MCF 10A (cell line): Measurements from ENCODE around the gene RFX2. TPM values are rescaled to one million over a fixed set of nuclear protein-coding genes. Genes with fewer than 3 reads are reported as not detected.

Experiments used
- BruUV-seq: library from RNA; stranded (reverse); fragments of 400-500 nt; replicated peaks from 2 replicates; lab custom pipeline; 2021; lab: Mats Ljungman, UMichigan
- CTCF ChIA-PET: fragments of 300-600 bp; sonication (Branson Sonifier 250); formaldehyde crosslinking; extraction: SDS; loops from one replicate; lab custom pipeline; 2021; ENCODE audit warnings: antibody characterized with exemption, inconsistent platforms; lab: Yijun Ruan, JAX
- POLR2A ChIA-PET: fragments of 300-600, 350-650 bp; sonication (Branson Sonifier 250); formaldehyde crosslinking; extraction: SDS; loops from one replicate; lab custom pipeline; 2020; ENCODE audit warnings: antibody characterized with exemption, inconsistent platforms; lab: Yijun Ruan, JAX
- DNase-seq: peaks from one replicate; pipeline ENCODE4 v3.0.0-alpha.2; 2018; ENCODE audit not compliant: unreplicated experiment
- H3K27ac Mint-ChIP-seq: one replicate; pipeline ENCODE4 v1.8.0; 2022; ENCODE audit warnings: mild to moderate bottlenecking, low read depth, mixed read lengths; ENCODE audit not compliant: unreplicated experiment
- H3K27me3 Mint-ChIP-seq: one replicate; pipeline ENCODE4 v1.8.0; 2022; ENCODE audit warnings: mixed read lengths; ENCODE audit not compliant: insufficient read depth, unreplicated experiment
- H3K36me3 Mint-ChIP-seq: one replicate; pipeline ENCODE4 v1.8.0; 2022; ENCODE audit warnings: mild to moderate bottlenecking, moderate library complexity, mixed read lengths; ENCODE audit not compliant: insufficient read depth, unreplicated experiment
- H3K4me1 Mint-ChIP-seq: one replicate; pipeline ENCODE4 v1.8.0; 2022; ENCODE audit warnings: mixed read lengths; ENCODE audit not compliant: insufficient read depth, unreplicated experiment
- H3K4me3 Mint-ChIP-seq: one replicate; pipeline ENCODE4 v1.8.0; 2022; ENCODE audit warnings: mild to moderate bottlenecking, moderate library complexity, mixed read lengths; ENCODE audit not compliant: unreplicated experiment
- H3K9me3 Mint-ChIP-seq: one replicate; pipeline ENCODE4 v1.8.0; 2022; ENCODE audit warnings: mixed read lengths; ENCODE audit not compliant: unreplicated experiment
- CTCF ChIP-seq: fragments of 200-600 bp; IDR thresholded peaks from one replicate; pipeline ENCODE4 v1.8.0; 2022; ENCODE audit warnings: antibody characterized with exemption, mild to moderate bottlenecking; ENCODE audit not compliant: unreplicated experiment
- intact Hi-C: fragments of 100-400 bp; cut with micrococcal nuclease; formaldehyde crosslinking; loops from 2 replicates; pipeline ENCODE4 v1.14.1; 2022
- total RNA-seq: library from RNA; stranded (reverse); gene quantifications from 2 replicates; pipeline ENCODE4 v1.2.3, GENCODE V29; 2022

RFX2 gene
- total RNA-seq, 1 experiment from 2014 or later = 9.9 TPM

DNA sequence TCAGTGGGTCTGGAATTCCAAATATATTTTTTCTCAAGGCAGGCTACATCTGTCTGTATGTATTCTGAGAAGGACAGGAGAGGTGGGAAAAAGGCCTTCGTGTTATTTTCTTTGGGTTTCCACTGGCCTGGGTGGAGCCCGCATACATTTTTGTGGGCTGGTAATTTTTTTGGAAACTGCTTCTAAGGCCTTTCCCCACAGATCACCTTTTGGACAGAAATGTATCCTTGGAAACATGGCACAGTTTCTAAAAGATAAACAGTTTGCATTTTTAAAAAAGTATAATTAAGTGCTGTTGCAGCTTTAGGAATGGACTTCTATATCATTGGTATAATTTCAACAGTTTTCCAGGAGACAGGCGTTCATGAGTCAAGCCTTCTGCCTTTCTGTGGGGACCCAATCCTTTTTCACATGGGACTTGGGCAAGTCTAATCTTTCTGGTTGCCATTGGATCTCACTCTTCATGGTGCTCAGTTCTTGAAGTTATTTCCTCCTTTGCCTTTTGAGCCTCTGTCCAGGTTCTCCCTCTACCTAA, 8.9 kb downstream of the RFX2 start:
- CTCF ChIA-PET = interaction anchor here (1.0 to 2.6 kb wide), 2 partner anchors 9 to 34 kb away, joined by 3 to 12 read pairs; no protein-coding TSS in a partner anchor
- H3K4me1 Mint-ChIP-seq = peaks cover 58% of the 10 kb centered on the region
- DNase-seq = no peak
- no TSS peak for BruUV-seq
- intact Hi-C loops = no loop called here
- H3K36me3 Mint-ChIP-seq = peaks cover 5% of the 10 kb centered on the region
- TF ChIP-seq CTCF = no peak
- H3K4me3 Mint-ChIP-seq = no peak overlapping the region
- H3K27me3 Mint-ChIP-seq = no peaks in the 10 kb centered on the region
- H3K27ac Mint-ChIP-seq = peak overlapping the region; percentile 97
- no peaks in the 10 kb centered on the region for H3K9me3 Mint-ChIP-seq
- POLR2A ChIA-PET = interaction anchor here (0.7 to 7.4 kb wide), 6 partner anchors 9 to 271 kb away, joined by 3 to 129 read pairs (median 29); no protein-coding TSS in a partner anchor

DNA sequence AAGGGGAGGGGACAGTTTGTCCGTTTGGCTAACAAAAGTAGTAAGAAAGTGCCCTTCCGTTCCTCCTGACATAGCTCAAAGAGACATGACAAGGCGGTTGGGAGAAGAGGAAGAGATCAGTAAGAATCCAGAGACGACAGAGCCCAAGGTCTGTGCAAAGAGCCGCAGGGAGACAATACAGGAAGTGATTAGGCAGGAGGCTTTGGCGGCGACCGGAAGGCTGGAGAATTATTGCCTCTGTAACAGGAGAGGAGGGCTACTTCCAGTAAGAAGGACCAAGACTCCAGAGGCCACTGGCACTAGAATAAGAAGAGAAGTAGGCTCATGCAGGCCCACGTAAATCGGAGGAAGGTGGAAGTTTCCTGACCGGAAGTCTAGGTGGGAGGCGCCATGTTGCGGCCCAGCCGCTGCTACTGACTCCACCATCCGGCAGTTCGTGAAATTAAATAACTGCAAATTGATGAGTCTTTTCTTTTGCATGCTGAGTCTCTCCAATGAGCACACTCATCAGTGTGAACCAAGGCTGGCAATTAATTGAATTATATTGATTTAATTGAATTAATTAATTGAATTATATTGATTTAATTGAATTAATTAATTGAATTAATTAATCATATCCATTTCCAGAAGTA, 9.9 kb downstream of the RFX2 start:
- peaks cover 5% of the 10 kb centered on the region for H3K36me3 Mint-ChIP-seq
- POLR2A ChIA-PET = interaction anchor here (1.3 to 7.4 kb wide), 6 partner anchors 8 to 43 kb away, joined by 4 to 129 read pairs (median 29); no protein-coding TSS in a partner anchor
- BruUV-seq = no TSS peak
- H3K27ac Mint-ChIP-seq = peak overlapping the region; percentile 97
- no peaks in the 10 kb centered on the region for H3K9me3 Mint-ChIP-seq
- intact Hi-C loops = no loop called here
- H3K4me1 Mint-ChIP-seq = peaks cover 55% of the 10 kb centered on the region
- no peaks in the 10 kb centered on the region for H3K27me3 Mint-ChIP-seq
- no peak overlapping the region for H3K4me3 Mint-ChIP-seq
- CTCF ChIA-PET = no interaction called here
- TF ChIP-seq CTCF = no peak
- DNase-seq = no peak

DNA sequence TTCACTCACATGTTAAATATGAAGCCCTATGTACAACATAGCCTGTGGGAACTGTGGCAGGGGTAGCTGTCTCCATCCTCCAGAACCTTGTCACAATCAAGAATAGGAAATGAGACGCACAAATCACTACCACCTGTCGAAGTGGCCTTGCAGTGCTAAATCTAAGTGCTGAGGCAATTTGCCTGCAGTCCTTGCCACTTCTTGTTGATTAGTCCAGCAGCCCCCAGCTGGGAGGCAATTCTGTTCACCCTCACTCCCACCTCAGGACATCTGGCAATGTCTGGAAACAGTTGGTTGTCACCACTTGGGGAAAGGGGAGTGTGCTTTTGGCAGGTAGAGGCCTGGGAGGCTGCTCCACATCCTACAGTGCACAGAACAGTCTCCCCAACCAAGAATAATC, 10.7 kb downstream of the RFX2 start:
- Mint-ChIP-seq H3K4me1 (peaks cover 47% of the 10 kb centered on the region), H3K4me3 (no peak overlapping the region), H3K9me3 (no peaks in the 10 kb centered on the region), H3K27me3 (no peaks in the 10 kb centered on the region), H3K27ac (no peak overlapping the region), H3K36me3 (peaks cover 2% of the 10 kb centered on the region)
- DNase-seq = no peak
- no peak for TF ChIP-seq CTCF
- POLR2A ChIA-PET = interaction anchor here (0.6 to 2.9 kb wide), 6 partner anchors 9 to 197 kb away, joined by 3 to 19 read pairs (median 4); partner anchors contain the start of gene NDUFA11
- intact Hi-C loops = no loop called here
- no TSS peak for BruUV-seq
- CTCF ChIA-PET = interaction anchor here (0.5 to 2.4 kb wide), 2 partner anchors 26 to 67 kb away, joined by 4 to 14 read pairs; no protein-coding TSS in a partner anchor

DNA sequence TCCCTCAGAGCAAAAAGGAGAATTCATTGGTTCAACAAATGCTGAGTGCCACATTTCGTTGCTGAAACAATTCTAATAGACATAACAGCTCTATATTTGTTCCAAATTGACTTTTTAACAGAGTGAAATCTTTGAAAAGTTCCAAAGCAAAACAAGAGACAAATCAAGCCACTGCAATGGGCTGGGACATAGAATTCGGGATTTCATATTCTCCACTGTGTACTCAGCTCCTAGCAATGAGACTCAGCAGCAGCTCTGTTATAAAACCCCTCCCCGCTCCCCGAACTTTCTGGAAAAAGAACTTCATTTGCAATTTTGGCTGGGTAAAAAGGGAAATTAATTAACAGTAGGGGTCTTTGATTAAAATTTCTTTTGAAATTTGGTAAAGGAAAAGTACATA, 11.3 kb downstream of the RFX2 start:
- H3K27me3 Mint-ChIP-seq = no peaks in the 10 kb centered on the region
- H3K4me3 Mint-ChIP-seq = no peak overlapping the region
- no TSS peak for BruUV-seq
- no peak for DNase-seq
- H3K27ac Mint-ChIP-seq = no peak overlapping the region
- H3K4me1 Mint-ChIP-seq = peaks cover 42% of the 10 kb centered on the region
- TF ChIP-seq CTCF = no peak
- H3K9me3 Mint-ChIP-seq = no peaks in the 10 kb centered on the region
- intact Hi-C loops = no loop called here
- no peaks in the 10 kb centered on the region for H3K36me3 Mint-ChIP-seq
- POLR2A ChIA-PET = interaction anchor here (0.6 to 2.9 kb wide), 8 partner anchors 9 to 196 kb away, joined by 3 to 19 read pairs (median 4); partner anchors contain the start of gene NDUFA11
- CTCF ChIA-PET = interaction anchor here (0.6 to 2.4 kb wide), 4 partner anchors 10 to 51 kb away, joined by 3 to 14 read pairs (median 3); no protein-coding TSS in a partner anchor
